ENCODE data around the gene PLN. TPM values are rescaled to one million over a fixed set of nuclear protein-coding genes. Genes with fewer than 3 reads are reported as not detected.

PLN gene
- total and polyA plus RNA-seq, 9 of the 15 experiments (the other 6 are each of a cell fraction or from before 2014, with no cell fraction given), result 0.03 to 0.30 (median 0.03) TPM; not detected in 6

DNA sequence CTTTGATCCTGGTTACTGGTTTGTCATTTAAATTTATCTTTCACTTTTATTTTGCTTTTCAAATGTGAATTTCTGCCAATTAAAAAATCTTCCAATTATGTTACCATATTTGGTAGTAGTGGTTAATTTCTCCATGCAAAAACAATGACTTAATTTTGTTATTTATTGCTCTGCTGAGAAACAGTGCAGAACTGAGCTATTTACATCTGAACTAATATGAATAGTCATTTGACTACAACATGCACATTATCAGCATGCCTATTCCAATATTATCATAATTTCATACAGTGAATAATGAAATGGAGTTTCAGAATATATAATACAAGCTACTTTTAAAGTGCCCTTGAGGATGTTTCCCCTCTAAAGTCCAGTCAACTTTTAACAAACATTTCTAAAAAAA, 517 bp downstream of the PLN start:
- Histone ChIP-seq H3K79me2 (ENCODE audit: control insufficient read depth, insufficient read depth, low read length) (no peaks in the 10 kb centered on the region), H3K9me1 (ENCODE audit: control insufficient read depth, insufficient read depth, low read length) (no peaks in the 10 kb centered on the region), H2AFZ (ENCODE audit: low read depth, low read length) (no peak overlapping the region), H3K4me3 (no peak overlapping the region), H3K36me3 (ENCODE audit: control insufficient read depth, insufficient read depth, low read length) (no peaks in the 10 kb centered on the region), H3K4me1 (replicated peaks in 1 of 2; ENCODE audit: control insufficient read depth in 2 of 2, insufficient read depth in 2 of 2, low read length in 2 of 2) (no peaks in the 10 kb centered on the region; a peak in 1 of 5 replicates), H3K9me3 (replicated peaks; ENCODE audit: control insufficient read depth, insufficient read depth, low read depth, low read length) (no peaks in the 10 kb centered on the region), H3K4me2 (ENCODE audit: insufficient read depth, low read length) (no peak overlapping the region), H3K27me3 (ENCODE audit: control insufficient read depth in 2 of 2, insufficient read depth in 2 of 2, low read length in 2 of 2) (no peaks in the 10 kb centered on the region), H4K20me1 (replicated peaks; ENCODE audit: control insufficient read depth, insufficient read depth, low read length) (no peaks in the 10 kb centered on the region), H3K27ac (ENCODE audit: extremely low read depth, low read depth, low read length) (no peak overlapping the region), H3K9ac (ENCODE audit: insufficient read depth in 1 of 2, low read depth in 2 of 2, low read length in 2 of 2) (no peak overlapping the region)
- DNase-seq (ENCODE audit: extremely low read depth in 1 of 4, low spot score in 3 of 4), result no peak
- BruUV-seq (replicated peaks), result no TSS peak
- ChIA-PET POLR2A (no interaction called here), CTCF (ENCODE audit: low intra/inter-chr PET ratio) (no interaction called here)
- intact Hi-C loops (cut with micrococcal nuclease), result no loop called here
- no peak for FAIRE-seq
- ATAC-seq, result no peak
- TF ChIP-seq ZNF644 (tag; IDR thresholded peaks at IDR 0.05; ENCODE audit: low read depth) (no peak), NEUROD1 (IDR thresholded peaks at IDR 0.05; ENCODE audit: borderline replicate concordance, low read depth, low read length, partially characterized antibody) (no peak), ZNF512 (tag; IDR thresholded peaks at IDR 0.05) (no peak), KLF1 (tag; IDR thresholded peaks at IDR 0.05) (no peak), KLF10 (CRISPR knock-in tag; IDR thresholded peaks at IDR 0.05) (no peak)
- in situ Hi-C loops (cut with MboI), result no loop called here
